HepG2 (cell line): ENCODE data around the gene SERBP1. TPM values are rescaled to one million over a fixed set of nuclear protein-coding genes. Genes with fewer than 3 reads are reported as not detected.

ENCODE experiments used
- ATAC-seq: fragments of 200-7000 bp; cut with Tn5 transposase; 3 replicates; pipeline ENCODE4 v1.9.1; 2020; ENCODE audit warnings: mild to moderate bottlenecking, moderate library complexity
- BruUV-seq: library from RNA; stranded (reverse); fragments of 400-500 nt; replicated peaks from 2 replicates; lab custom pipeline; 2021; lab: Mats Ljungman, UMichigan
- CTCF ChIA-PET: fragments of 300-600 bp; formaldehyde crosslinking; extraction: SDS; loops from one replicate; lab custom pipeline; 2021; ENCODE audit warnings: low total read pairs, inconsistent platforms, low intra/inter-chr PET ratio; lab: Yijun Ruan, JAX
- POLR2A ChIA-PET: fragments of 350-600 bp; sonication (Branson Sonifier 250); formaldehyde crosslinking; loops from one replicate; lab custom pipeline; 2020; ENCODE audit warnings: antibody characterized with exemption, inconsistent platforms; lab: Yijun Ruan, JAX
- DNase-seq: peaks from one replicate; pipeline ENCODE4 v3.0.0-alpha.2; 2015; ENCODE audit warnings: low spot score
- FAIRE-seq: peaks from 3 replicates; lab custom pipeline; 2011; peaks lifted over from hg19 to GRCh38; lab: Jason Lieb, UNC
- H2AFZ ChIP-seq: one replicate; pipeline ENCODE4 v1.6.1; 2011; ENCODE audit warnings: low read length, inconsistent platforms
- H3K27ac ChIP-seq: fragments of 300-600 bp; 3 replicates; pipeline ENCODE4 v1.8.0; 2011; ENCODE audit warnings: mixed run types, mild to moderate bottlenecking, mixed read lengths, low read length, inconsistent platforms; ENCODE audit not compliant: insufficient read depth; ENCODE audit errors: extremely low read length
- H3K27me3 ChIP-seq, 2 experiments: fragments of 200-600 bp in 1 of 2; 2 replicates in 1 of 2; 3 replicates in 1 of 2; pipeline versions ENCODE4 v1.6.0 to v1.8.0; 2011; ENCODE audit warnings: low read length in 2 of 2, mild to moderate bottlenecking in 2 of 2, moderate library complexity in 2 of 2, inconsistent platforms in 1 of 2; ENCODE audit not compliant: insufficient read depth in 2 of 2, control insufficient read depth in 1 of 2
- H3K36me3 ChIP-seq, 2 experiments: fragments of 200-600 bp in 1 of 2; replicated peaks in 1 of 2; 2 replicates in 1 of 2; 3 replicates in 1 of 2; pipeline versions ENCODE4 v1.5.1 to v1.8.0; 2011; ENCODE audit warnings: low read length in 2 of 2, inconsistent platforms in 1 of 2; ENCODE audit not compliant: insufficient read depth in 2 of 2, control insufficient read depth in 1 of 2
- H3K4me1 ChIP-seq: 2 replicates; pipeline ENCODE4 v1.5.1; 2012; ENCODE audit warnings: low read length, inconsistent platforms; ENCODE audit not compliant: insufficient read depth
- H3K4me2 ChIP-seq: 2 replicates; pipeline ENCODE4 v1.6.0; 2011; ENCODE audit warnings: low read depth, low read length, inconsistent platforms
- H3K4me3 ChIP-seq, 3 experiments: fragments of 200-600 bp in 1 of 3; sonication (generic), shearing (Covaris generic) in 1 of 3; replicated peaks in 1 of 3; 2 replicates each; pipeline ENCODE4 v1.5.1; 2011 to 2016; ENCODE audit warnings: low read length in 3 of 3, inconsistent platforms in 2 of 3, low read depth in 2 of 3, mild to moderate bottlenecking in 2 of 3, control low read depth in 1 of 3, mixed read lengths in 1 of 3; ENCODE audit not compliant: insufficient read depth in 1 of 3
- H3K79me2 ChIP-seq: one replicate; pipeline ENCODE4 v1.6.1; 2011; ENCODE audit warnings: low read length, inconsistent platforms; ENCODE audit not compliant: insufficient read depth
- H3K9ac ChIP-seq: 2 replicates; pipeline ENCODE4 v1.6.0; 2011; ENCODE audit warnings: mild to moderate bottlenecking, low read depth, low read length, inconsistent platforms; ENCODE audit not compliant: insufficient read depth
- H3K9me3 ChIP-seq: 2 replicates; pipeline ENCODE4 v1.5.1; 2012; ENCODE audit warnings: mild to moderate bottlenecking, low read length
- H4K20me1 ChIP-seq: 2 replicates; pipeline ENCODE4 v1.6.0; 2011; ENCODE audit warnings: inconsistent platforms, mild to moderate bottlenecking, low read length, moderate library complexity; ENCODE audit not compliant: insufficient read depth
- ADNP ChIP-seq: sonication (generic); formaldehyde crosslinking; IDR thresholded peaks from 2 replicates; pipeline ENCODE4 v1.4.0; 2020; ENCODE audit warnings: missing genetic modification reagents
- BRCA1 ChIP-seq: sonication (generic); formaldehyde crosslinking; IDR thresholded peaks from 2 replicates; pipeline ENCODE4 v1.4.0; 2020; ENCODE audit warnings: missing genetic modification reagents
- CHD4 ChIP-seq: fragments of 200-600 bp; sonication (generic); IDR thresholded peaks from 2 replicates; pipeline ENCODE4 v1.7.0; 2017; ENCODE audit warnings: mild to moderate bottlenecking, low read length, borderline replicate concordance
- DR1 ChIP-seq: sonication (generic); formaldehyde crosslinking; IDR thresholded peaks from 2 replicates; pipeline ENCODE4 v1.8.0; 2021; ENCODE audit warnings: mild to moderate bottlenecking, missing genetic modification reagents, inconsistent platforms
- FOSL2 ChIP-seq: sonication (generic); formaldehyde crosslinking; IDR thresholded peaks from 2 replicates; pipeline ENCODE4 v1.4.0; 2020; ENCODE audit warnings: missing genetic modification reagents
- GATAD1 ChIP-seq: IDR thresholded peaks from 2 replicates; pipeline ENCODE4 v1.6.1; 2016; ENCODE audit warnings: missing genetic modification reagents, missing compliant biosample characterization
- HNF4A ChIP-seq: sonication (generic); formaldehyde crosslinking; IDR thresholded peaks from 2 replicates; pipeline ENCODE4 v1.4.0; 2020; ENCODE audit warnings: missing genetic modification reagents
- MEIS2 ChIP-seq: sonication (generic); formaldehyde crosslinking; IDR thresholded peaks from 2 replicates; pipeline ENCODE4 v1.9.0; 2021; ENCODE audit warnings: mild to moderate bottlenecking, missing genetic modification reagents
- REXO4 ChIP-seq: sonication (generic); formaldehyde crosslinking; IDR thresholded peaks from 2 replicates; pipeline ENCODE4 v1.8.0; 2022; ENCODE audit warnings: missing genetic modification reagents, mild to moderate bottlenecking, borderline replicate concordance
- SETDB1 ChIP-seq: sonication (generic); formaldehyde crosslinking; IDR thresholded peaks from 2 replicates; pipeline ENCODE4 v1.5.1; 2020; ENCODE audit warnings: missing genetic modification reagents, mild to moderate bottlenecking, borderline replicate concordance
- SNRNP70 ChIP-seq: fragments of 200-400 bp; formaldehyde crosslinking; IDR thresholded peaks from 2 replicates; pipeline ENCODE4 v1.6.1; 2017; ENCODE audit warnings: mild to moderate bottlenecking, low read depth, low read length, moderate library complexity
- SRSF9 ChIP-seq: fragments of 200-400 bp; formaldehyde crosslinking; IDR thresholded peaks from 2 replicates; pipeline ENCODE4 v1.6.1; 2018; ENCODE audit warnings: borderline replicate concordance, mild to moderate bottlenecking, low read depth, low read length; ENCODE audit not compliant: insufficient read depth, poor library complexity, severe bottlenecking
- TP53 ChIP-seq: sonication (generic); formaldehyde crosslinking; conservative IDR thresholded peaks from 2 replicates; pipeline ENCODE4 v1.4.0; 2020; ENCODE audit warnings: missing genetic modification reagents
- ZMYM4 ChIP-seq: sonication (generic); formaldehyde crosslinking; IDR thresholded peaks from 2 replicates; pipeline ENCODE4 v1.8.1; 2023; ENCODE audit warnings: mild to moderate bottlenecking, missing genetic modification reagents
- ZNF30 ChIP-seq: sonication (generic); formaldehyde crosslinking; IDR thresholded peaks from 2 replicates; pipeline ENCODE4 v1.5.0; 2020; ENCODE audit warnings: mild to moderate bottlenecking, missing genetic modification reagents
- ZNF317 ChIP-seq: sonication (generic); formaldehyde crosslinking; IDR thresholded peaks from 2 replicates; pipeline ENCODE4 v1.5.0; 2020; ENCODE audit warnings: mild to moderate bottlenecking, missing genetic modification reagents
- WGBS: methylation state at CpG from one replicate; pipeline ENCODE4 v1.1.6; 2017; ENCODE audit warnings: low lambda C conversion rate; 5-methylcytosine and 5-hydroxymethylcytosine counted together
- in situ Hi-C: cut with HindIII; loops from 2 replicates; pipeline ENCODE4 v1.10.0; 2017; ENCODE audit warnings: low pct_unique_long_range_greater_than_20kb; ENCODE audit not compliant: extremely low pct_ligation_motif_present
- intact Hi-C: fragments of 100-400 bp; cut with micrococcal nuclease; formaldehyde crosslinking; loops from one replicate; pipeline ENCODE4 v1.10.0; 2022; ENCODE audit not compliant: unreplicated experiment
- polyA plus RNA-seq, 8 experiments: library from polyadenylated mRNA; depleted of rRNA in 3 of 8; stranded (reverse) in 7 of 8; unstranded in 1 of 8; fragments of >200 nt; fragmentation: Illumina TruSeq in 4 of 8; extraction: Trizol in 4 of 8; gene quantifications; 2 replicates each; pipeline versions ENCODE4 v1.2.1 to v1.2.3, GENCODE V29; 2011 to 2016; ENCODE audit warnings: low read depth in 4 of 8, missing spikeins in 1 of 8, mixed read lengths in 1 of 8; ENCODE audit not compliant: insufficient read depth in 1 of 8
- total RNA-seq, 5 experiments: library from RNA; depleted of rRNA; stranded (reverse); fragments of >200 nt; fragmentation: Illumina TruSeq; extraction: Trizol; gene quantifications; 2 replicates each; pipeline ENCODE4 v1.2.3, GENCODE V29; 2016; ENCODE audit warnings: low read depth in 1 of 5
- TF ChIP-seq, protein P1 (sequence below): IDR thresholded peaks from 2 replicates; pipeline ENCODE4 v1.6.1; 2016
- TF ChIP-seq, protein P2 (sequence below): IDR thresholded peaks from 2 replicates; pipeline ENCODE4 v1.6.1; 2016; ENCODE audit warnings: mild to moderate bottlenecking, missing biosample characterization, missing genetic modification reagents
- TF ChIP-seq, protein P3 (sequence below): sonication (generic); formaldehyde crosslinking; IDR thresholded peaks from 2 replicates; pipeline ENCODE4 v1.4.0; 2020; ENCODE audit warnings: missing genetic modification reagents, borderline replicate concordance

Gene SERBP1
- total and polyA plus RNA-seq, 2 of the 13 experiments (the other 11 are each of a cell fraction or from before 2014, with no cell fraction given): 175 to 281 TPM

DNA sequence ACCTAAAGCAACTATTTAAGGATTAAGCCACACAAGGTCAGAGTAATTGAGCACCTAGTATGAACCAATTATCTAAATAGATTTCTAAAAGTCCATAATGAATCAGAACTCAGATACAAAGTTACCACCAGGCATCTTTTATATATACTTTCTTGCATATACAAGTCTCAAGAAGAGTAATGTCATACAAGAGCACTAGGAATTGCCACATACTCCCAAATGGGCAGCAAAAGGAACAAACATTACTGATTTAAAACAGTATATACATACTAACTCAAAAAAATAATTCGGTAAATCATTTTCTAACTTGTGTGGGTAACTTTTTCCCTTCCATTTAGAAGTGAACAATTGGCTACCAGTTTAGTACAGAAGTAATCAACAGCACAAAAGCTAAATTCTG is 22.1 kb downstream of the SERBP1 start:
- no peaks in the 10 kb centered on the region for H3K79me2 ChIP-seq

More for the DNA sequence above, 22.1 kb downstream of the SERBP1 start:
- Histone ChIP-seq H3K9me3 (no peaks in the 10 kb centered on the region), H3K4me2 (no peak overlapping the region), H3K36me3 (peaks cover 0 to 15% of the 10 kb centered on the region in 2 experiments; a peak in 3 of 5 replicates), H3K4me3 (no peak overlapping the region), H3K9ac (no peak overlapping the region), H2AFZ (no peak overlapping the region), H3K4me1 (no peaks in the 10 kb centered on the region), H3K27me3 (no peaks in the 10 kb centered on the region), H4K20me1 (no peaks in the 10 kb centered on the region; the same call in 1 of the 2 replicates), H3K27ac (no peak overlapping the region)
- POLR2A ChIA-PET: interaction anchor here (3.4 kb wide), 1 partner anchor 22 kb away, joined by 15 read pairs; the partner anchor contains the start of gene SERBP1
- intact Hi-C loops: no loop called here
- no TSS peak for BruUV-seq
- DNase-seq (no peak), ATAC-seq (no peak), FAIRE-seq (no peak)
- CTCF ChIA-PET: no interaction called here
- in situ Hi-C loops: loop anchor here (25.0 kb wide), 1 partner anchor 471 kb away; no protein-coding TSS in a partner anchor
- WGBS: 96% methylated on average over 1 of the region's 1 CpG
- no peak for TF ChIP-seq REXO4 (CRISPR knock-in tag)
- no peak for TF ChIP-seq SRSF9
- TF ChIP-seq, protein P1, sequence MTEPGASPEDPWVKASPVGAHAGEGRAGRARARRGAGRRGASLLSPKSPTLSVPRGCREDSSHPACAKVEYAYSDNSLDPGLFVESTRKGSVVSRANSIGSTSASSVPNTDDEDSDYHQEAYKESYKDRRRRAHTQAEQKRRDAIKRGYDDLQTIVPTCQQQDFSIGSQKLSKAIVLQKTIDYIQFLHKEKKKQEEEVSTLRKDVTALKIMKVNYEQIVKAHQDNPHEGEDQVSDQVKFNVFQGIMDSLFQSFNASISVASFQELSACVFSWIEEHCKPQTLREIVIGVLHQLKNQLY: no peak
- no peak for TF ChIP-seq SNRNP70
- TF ChIP-seq ZNF317: no peak
- TF ChIP-seq BRCA1: no peak
- TF ChIP-seq GATAD1 (CRISPR knock-in tag): no peak
- TF ChIP-seq SETDB1 (CRISPR knock-in tag): no peak
- TF ChIP-seq, protein P2, sequence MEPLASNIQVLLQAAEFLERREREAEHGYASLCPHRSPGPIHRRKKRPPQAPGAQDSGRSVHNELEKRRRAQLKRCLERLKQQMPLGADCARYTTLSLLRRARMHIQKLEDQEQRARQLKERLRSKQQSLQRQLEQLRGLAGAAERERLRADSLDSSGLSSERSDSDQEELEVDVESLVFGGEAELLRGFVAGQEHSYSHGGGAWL: no peak
- TF ChIP-seq, protein P3, sequence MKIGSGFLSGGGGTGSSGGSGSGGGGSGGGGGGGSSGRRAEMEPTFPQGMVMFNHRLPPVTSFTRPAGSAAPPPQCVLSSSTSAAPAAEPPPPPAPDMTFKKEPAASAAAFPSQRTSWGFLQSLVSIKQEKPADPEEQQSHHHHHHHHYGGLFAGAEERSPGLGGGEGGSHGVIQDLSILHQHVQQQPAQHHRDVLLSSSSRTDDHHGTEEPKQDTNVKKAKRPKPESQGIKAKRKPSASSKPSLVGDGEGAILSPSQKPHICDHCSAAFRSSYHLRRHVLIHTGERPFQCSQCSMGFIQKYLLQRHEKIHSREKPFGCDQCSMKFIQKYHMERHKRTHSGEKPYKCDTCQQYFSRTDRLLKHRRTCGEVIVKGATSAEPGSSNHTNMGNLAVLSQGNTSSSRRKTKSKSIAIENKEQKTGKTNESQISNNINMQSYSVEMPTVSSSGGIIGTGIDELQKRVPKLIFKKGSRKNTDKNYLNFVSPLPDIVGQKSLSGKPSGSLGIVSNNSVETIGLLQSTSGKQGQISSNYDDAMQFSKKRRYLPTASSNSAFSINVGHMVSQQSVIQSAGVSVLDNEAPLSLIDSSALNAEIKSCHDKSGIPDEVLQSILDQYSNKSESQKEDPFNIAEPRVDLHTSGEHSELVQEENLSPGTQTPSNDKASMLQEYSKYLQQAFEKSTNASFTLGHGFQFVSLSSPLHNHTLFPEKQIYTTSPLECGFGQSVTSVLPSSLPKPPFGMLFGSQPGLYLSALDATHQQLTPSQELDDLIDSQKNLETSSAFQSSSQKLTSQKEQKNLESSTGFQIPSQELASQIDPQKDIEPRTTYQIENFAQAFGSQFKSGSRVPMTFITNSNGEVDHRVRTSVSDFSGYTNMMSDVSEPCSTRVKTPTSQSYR (CRISPR knock-in tag): no peak
- no peak for TF ChIP-seq HNF4A (CRISPR knock-in tag)
- no peak for TF ChIP-seq ZMYM4
- no peak for TF ChIP-seq FOSL2 (CRISPR knock-in tag)
- TF ChIP-seq CHD4: no peak
- TF ChIP-seq DR1 (CRISPR knock-in tag): no peak
- TF ChIP-seq TP53: no peak
- TF ChIP-seq ADNP (CRISPR knock-in tag): no peak
- no peak for TF ChIP-seq ZNF30 (CRISPR knock-in tag)
- TF ChIP-seq MEIS2: no peak
